Stimulated activated CD4-positive, alpha-beta T cell treated with anti-CD3 and anti-CD28 coated beads, TNF-alpha, amount 100 ng/mL, for 4 hours (primary cell): ENCODE data around the gene DCUN1D1.

Source experiments
- DNase-seq, 3 experiments: peaks; one replicate each; pipeline ENCODE4 v3.0.0-alpha.2; 2020; ENCODE audit warnings: low read depth in 3 of 3

The DCUN1D1 gene

GRCh38 chr3:182936239-182936917 is 44.0 kb downstream of the DCUN1D1 start:
- no peak for DNase-seq

- no peak for DNase-seq
Observed at GRCh38 chr3:182935803-182936202, 44.5 kb downstream of the DCUN1D1 start.

- DNase-seq = no peak
Observed at GRCh38 chr3:182925944-182926337, 54.4 kb downstream of the DCUN1D1 start.

- DNase-seq = no peak
Observed at GRCh38 chr3:182925330-182925943, 54.9 kb downstream of the DCUN1D1 start.

- DNase-seq = no peak
Observed at GRCh38 chr3:182921665-182922355, 58.5 kb downstream of the DCUN1D1 start.

- DNase-seq = no peak
Observed at GRCh38 chr3:182920515-182921084, 59.7 kb downstream of the DCUN1D1 start.

- no peak for DNase-seq
Observed at GRCh38 chr3:182919866-182920357, 60.4 kb downstream of the DCUN1D1 start.

GRCh38 chr3:182917134-182917533 is 63.2 kb downstream of the DCUN1D1 start:
- no peak for DNase-seq

- no peak for DNase-seq
Observed at GRCh38 chr3:182914341-182914740, 66.0 kb downstream of the DCUN1D1 start.

- DNase-seq = no peak
Observed at GRCh38 chr3:182913889-182914288, 66.4 kb downstream of the DCUN1D1 start.

- no peak for DNase-seq
Observed at GRCh38 chr3:182912474-182912873, 67.9 kb downstream of the DCUN1D1 start.

GRCh38 chr3:182911782-182912111 is 68.6 kb downstream of the DCUN1D1 start:
- DNase-seq = no peak

- DNase-seq = no peak
Observed at GRCh38 chr3:182910936-182911781, 69.2 kb downstream of the DCUN1D1 start.

- no peak for DNase-seq
Observed at GRCh38 chr3:182909318-182910040, 70.9 kb downstream of the DCUN1D1 start.

- DNase-seq = no peak
Observed at GRCh38 chr3:182908471-182908870, 71.9 kb downstream of the DCUN1D1 start.

GRCh38 chr3:182906036-182906435 is 74.3 kb downstream of the DCUN1D1 start:
- DNase-seq = no peak

GRCh38 chr3:182905623-182906022 is 74.7 kb downstream of the DCUN1D1 start:
- no peak for DNase-seq

GRCh38 chr3:182904164-182904563 is 76.2 kb downstream of the DCUN1D1 start:
- DNase-seq = no peak

GRCh38 chr3:182902236-182902635 is 78.1 kb downstream of the DCUN1D1 start:
- DNase-seq = no peak

- no peak for DNase-seq
Observed at GRCh38 chr3:182896553-182896952, 83.8 kb downstream of the DCUN1D1 start.

- no peak for DNase-seq
Observed at GRCh38 chr3:182895513-182896112, 84.7 kb downstream of the DCUN1D1 start.
